GM19397 (cell line): ENCODE results near the gene GALNT1.

Experiments
- ATAC-seq: cut with Tn5 transposase; IDR thresholded peaks from one replicate; pipeline ENCODE4 v1.9.1; 2021; ENCODE audit warnings: mild to moderate bottlenecking, moderate library complexity; ENCODE audit not compliant: unreplicated experiment

Gene GALNT1

DNA sequence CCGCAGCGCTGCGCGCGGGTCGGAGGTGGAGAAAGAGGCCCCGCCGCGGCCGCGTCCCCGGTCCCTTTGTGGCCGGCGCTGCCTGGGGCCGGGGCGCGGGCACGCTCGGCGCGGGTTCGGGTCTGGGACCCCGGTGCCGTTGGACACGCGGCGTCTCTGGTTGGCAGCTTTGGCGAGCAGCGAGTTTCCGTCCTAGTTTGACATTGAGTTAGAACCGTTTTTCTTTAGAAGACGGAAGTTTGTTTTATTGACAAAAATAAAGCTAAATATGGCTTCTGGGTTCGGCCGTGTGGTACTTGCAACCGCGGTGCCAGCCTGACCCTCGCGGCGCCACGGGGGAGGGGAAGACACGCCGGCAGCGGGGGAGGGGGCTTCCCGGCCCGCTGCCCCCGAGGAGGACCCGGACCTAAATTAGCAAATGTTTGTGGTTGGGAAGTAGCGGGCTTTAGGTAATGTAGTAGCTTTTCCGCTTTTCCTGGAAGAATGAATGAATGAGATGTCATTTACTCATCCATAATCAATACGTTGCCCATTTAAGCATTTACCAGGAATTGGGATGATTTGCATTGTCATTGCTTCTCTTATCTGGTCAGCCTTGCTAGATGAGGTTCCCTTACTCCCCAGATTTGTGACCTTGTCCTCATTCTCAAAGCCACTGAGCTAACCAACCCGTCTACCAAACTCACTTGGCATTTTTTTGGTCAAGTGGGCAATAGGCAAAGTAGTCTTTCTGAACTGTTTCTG, 530 bp downstream of the GALNT1 start:
- ATAC-seq = peak; percentile 13

DNA sequence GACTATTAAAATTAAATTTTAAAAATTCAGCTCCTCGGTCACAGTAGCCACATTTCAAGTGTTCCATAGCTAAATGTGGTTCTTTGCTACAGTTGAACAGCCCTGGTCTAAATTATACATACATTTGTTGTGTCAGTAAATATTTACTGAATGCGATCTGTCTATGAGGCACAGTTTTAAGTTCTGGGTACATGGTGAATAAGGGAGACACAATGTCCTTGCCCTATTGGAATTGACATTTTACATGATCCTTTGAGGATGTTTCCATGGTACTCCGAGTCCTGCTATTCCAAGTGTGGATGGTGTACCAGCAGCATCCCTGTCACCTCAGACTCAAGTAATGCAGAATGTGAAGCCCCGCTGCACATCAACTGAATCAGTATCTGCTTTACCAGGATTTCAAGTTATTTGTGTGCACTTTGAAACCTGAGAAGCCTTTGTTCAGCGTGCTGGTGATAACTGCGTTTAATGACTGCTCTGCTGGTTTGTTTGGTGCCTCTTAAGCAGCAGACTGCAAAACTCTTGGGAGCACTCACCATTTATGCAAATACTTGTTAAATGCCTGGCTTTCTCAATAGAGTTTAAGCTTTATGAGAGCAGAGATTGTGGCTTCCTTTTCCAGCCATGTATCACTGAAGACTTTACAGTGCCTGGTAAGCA, 1.5 kb downstream of the GALNT1 start:
- no peak for ATAC-seq

DNA sequence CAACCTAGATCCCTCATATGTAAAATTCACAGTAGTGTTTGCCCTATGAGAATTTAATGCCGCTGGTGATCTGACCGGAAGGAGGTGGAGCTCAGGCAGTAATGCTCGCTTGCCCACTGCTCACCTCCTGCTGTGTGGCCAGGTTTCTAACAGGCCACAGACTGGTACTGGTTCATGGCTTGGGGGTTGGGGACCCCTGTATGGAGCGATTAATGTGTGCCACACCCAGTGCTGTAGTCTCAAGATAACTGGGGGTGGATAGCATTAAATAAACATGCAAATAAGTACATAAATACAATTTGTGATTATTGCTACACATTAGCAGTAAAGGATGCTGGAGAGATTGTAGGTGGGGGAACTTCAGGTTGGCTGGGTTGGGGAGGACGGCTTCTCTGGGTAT, 3.2 kb downstream of the GALNT1 start:
- no peak for ATAC-seq

DNA sequence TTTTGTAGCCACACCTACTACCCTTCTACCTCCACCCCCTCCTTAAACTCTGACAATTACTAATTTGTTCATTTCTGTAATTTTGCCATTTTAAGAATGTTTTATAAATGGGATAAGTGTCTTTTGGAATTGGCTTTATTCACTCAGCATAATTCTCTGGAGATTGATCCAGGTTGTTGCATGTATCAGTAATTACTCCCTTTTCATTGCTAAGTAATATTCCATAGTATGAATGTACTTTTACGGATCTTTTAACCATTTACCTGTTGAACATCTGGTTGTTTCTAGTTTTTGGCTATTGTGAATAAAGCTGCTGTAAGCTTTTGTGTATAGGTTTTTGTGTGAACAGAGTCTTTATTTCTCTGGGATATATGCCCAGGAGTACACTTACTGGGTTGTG, 4.1 kb downstream of the GALNT1 start:
- no peak for ATAC-seq

DNA sequence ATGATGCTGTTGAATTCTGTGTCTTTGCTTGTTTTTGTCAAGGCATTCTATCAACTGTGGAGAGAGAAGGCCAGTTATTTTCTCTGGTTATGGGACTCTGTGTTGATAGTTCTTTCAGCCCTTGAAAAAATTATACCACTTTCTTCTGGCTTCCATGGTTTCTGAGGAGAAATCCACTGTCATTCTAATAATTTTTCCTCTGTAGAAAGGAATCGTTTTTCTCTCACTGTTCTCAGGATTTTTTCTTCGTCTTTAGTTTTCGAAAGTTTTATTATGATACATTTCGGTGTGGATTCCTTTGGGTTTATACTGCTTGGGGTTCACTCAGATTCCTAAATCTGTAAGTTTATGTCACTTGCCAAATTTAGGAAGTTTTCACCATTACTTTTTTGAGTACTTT, 6.6 kb downstream of the GALNT1 start:
- no peak for ATAC-seq

DNA sequence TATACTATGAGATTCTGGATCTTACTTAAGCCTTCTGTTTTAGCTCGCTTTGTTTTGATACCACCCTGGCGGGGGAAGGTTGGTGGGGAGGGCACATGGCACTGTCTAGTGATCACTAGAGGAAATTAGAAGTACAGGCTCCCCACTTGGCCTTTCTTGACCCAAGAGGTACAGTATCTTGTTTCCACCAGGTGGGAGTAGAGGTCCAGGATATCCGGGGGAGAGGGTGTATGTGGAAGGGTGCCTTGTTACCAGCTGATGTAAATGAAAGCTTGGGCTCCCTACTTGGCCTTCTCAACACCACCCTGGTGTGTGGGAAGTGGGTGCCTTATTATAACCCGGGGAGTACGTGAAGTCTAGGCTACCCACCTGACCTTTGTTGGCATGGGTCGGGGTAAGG, 7.5 kb downstream of the GALNT1 start:
- no peak for ATAC-seq

DNA sequence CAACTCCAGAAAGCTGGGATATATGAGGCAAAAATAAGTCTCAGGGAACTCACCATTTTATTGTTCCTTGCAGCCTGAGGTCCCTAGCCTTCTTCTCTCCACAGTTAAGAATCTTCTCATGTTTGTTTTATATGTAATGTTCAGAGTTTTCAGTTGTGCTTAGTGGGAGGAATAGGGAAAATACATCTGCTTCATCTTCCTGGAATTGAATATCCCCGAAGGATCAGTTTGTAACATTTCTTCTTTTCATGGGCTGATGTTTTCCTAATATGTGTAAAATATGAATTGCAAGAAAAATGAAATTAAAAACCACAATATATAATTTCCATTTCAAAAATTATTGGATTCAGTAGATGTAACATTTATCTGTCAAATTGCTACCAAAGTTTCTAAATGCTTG, 8.0 kb downstream of the GALNT1 start:
- no peak for ATAC-seq

DNA sequence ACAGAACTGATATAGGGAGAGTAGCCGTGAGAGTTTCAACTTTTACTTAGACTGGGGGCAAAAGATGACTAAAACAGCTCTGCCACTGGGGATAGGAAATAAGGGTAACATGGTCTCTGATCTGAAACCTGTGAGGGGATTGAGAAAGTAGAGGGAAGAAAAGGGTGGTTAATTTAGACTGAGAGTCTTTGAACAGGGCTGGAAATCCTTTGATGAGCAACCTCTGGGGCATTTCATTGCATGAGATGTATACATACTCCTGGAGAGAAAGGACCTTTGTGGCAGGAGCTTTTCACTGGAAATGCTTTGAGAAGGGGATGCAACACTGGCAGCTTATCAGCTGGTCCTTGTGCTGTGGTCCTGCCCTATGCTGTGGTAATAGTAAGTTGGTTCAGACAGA, 9.4 kb downstream of the GALNT1 start:
- ATAC-seq = no peak

DNA sequence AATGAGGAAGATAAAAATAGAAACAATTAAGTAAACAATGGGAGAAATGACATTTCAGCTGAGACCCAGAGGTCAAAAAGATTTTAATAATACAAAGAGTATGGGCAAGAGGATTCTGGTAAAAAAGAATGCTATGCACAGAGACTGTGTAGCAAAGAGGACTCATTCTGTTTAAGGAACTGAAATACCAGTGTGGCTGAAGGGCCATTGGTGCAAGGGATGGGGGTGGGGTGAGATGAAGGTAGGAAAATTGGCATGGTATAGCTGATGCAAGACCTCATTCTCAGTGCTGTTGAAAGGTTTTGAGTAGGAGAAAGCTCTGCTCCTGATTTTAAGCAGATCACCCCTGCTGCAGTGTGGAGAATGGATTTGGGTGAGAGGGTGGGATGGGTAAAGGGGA, 10.8 kb downstream of the GALNT1 start:
- ATAC-seq = peak; percentile 99

DNA sequence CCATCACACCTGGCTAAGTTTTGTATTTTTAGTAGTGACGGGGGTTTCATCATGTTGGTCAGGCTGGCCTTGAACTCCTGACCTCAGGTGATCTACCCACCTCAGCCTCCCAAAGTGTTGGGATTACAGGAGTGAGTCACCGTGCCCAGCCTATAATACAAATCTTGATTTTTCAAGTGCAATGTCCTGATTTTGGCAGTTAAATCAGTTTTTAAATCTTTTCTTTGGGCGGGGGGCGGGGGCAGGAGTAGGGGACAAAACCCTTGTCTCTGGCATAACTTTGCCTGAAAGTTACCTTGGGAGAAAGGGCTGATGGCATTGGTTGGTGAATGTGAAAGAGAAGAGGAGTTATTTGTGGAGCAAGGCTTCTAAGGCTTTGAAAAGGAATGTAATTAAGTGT, 12.3 kb downstream of the GALNT1 start:
- ATAC-seq = no peak

DNA sequence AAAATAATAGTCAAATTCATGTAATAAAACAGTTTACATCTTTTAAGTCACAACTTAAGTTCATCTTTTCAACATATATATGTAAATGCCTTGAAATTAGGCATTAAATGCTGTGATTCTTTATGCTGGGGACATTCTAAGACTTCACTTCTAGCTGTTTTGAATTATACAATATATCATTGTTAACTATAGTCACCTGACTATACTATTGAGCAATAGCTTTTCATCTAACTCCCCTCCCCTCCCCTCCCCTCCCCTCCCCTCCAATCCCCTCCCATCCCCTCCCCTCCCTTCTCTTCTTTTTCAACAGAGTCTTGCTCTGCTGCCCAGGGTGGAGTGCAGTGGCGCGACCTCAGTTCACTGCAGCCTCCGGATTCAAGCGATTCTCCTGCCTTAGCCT, 16.2 kb downstream of the GALNT1 start:
- ATAC-seq = no peak

DNA sequence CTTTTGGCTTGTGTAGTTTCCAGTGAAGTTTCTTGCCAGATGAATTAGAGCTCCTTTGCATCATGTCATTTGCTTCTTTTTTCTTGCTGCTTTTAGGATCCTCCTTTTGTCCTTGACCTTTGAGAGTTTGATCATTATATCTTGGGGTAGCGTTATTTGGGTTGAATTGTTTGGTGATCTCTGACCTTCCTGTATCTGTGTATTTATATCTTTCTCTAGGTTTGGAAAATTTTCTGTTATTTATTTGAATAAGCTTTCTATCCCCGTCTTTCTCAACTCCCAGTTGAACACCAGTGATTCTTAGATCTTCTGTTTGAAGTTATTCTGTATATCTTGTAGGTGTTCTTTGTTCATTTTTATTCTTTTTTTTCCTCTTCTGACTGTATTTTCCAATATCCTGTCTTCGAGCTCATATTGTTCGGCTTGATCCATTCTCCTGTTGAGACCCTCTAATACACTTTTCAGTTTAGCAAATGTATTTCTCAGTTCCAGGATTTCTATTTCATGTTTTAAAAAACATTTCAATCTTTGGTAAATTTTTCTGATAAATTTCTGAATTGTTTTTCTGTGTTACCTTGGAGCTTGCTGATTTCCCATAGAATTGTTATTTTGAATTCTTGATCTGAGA, 20.8 kb downstream of the GALNT1 start:
- no peak for ATAC-seq

DNA sequence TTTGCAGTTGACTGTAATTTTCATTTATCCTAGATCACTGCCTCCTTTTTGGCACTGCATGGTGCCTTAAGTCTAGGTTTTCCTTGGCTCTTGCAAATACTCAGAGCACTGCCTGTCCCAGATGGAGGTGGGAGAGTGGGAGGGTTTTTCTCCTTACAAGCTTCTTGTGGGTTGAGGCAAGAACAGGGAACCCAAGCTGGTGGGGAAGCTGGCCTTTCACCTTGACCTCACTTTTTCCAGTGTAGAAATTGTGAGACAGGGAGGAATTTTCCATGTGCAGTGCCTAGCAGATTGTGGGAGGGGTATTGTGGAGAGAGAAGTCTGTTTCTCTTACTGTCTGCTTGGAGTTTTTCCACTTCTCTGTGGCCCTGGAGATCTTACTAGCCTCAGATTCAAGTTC, 21.5 kb downstream of the GALNT1 start:
- ATAC-seq = no peak

DNA sequence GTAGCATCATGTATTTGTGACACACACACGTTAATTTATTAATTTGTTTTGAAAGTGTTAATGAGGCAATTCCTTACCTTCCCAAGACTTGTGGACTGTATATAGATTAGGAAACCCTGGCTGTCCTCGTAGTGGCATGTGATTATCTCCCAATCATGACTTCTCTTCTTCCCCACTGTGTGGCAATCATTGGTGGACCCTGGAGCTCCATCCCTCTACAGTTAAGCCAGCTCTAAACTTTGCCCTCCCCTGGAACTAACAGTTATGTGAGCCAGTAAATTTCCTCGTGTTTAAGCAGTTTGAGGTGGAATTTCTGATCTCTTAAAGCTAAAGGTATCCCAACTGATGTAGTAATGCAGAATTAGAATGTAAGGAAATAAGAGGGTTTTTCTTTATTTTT, 22.0 kb downstream of the GALNT1 start:
- no peak for ATAC-seq

DNA sequence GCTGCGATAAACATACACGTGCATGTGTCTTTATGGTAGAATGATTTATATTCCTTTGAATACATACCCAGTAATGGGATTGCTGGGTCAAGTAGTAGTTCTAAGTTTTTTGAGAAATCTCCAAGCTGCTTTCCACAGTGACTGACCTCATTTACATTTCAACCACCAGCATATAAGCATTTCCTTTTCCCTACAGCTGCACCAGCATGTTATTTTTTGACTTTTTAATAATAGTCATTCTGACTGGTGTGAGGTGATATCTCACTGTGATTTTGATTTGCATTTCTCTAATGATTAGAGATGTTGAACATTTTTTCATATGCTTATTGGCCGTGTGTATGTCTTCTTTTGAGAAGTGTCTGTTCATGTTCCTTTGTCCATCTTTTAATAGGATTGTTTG, 22.8 kb downstream of the GALNT1 start:
- no peak for ATAC-seq

DNA sequence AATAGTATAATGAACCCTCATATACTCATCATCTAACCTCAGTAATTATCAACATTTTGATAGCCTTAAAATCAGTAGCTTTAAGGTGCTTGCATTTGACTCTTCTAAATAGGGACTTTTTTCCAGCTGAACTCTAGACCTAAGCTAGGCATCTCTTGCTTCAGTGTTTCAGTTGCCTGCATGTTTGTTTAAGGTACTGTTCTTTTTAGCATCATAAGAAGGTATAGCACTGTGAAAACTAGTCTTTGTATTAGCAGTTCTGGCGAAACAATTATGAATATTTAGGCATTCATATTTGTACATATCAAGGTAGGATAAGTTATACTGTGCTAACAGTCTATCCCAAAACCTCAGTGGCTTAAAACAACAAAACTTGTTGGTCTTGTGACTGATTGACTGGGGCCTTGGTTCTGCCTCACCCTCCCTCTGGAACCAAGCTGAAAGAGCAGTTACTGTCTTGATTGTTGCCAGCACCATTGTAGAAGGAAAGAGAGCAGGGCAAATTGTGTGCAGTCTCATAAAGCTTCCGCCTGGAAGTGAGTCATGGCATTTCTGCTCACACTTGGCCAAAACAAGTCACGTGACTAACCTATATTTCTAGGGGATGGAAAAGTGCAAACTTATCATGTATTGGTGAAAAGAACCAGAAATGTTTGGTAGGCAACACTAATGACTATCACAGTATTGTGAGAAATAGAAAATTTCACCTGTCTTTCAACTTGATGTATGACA, 24.3 kb downstream of the GALNT1 start:
- ATAC-seq = no peak

DNA sequence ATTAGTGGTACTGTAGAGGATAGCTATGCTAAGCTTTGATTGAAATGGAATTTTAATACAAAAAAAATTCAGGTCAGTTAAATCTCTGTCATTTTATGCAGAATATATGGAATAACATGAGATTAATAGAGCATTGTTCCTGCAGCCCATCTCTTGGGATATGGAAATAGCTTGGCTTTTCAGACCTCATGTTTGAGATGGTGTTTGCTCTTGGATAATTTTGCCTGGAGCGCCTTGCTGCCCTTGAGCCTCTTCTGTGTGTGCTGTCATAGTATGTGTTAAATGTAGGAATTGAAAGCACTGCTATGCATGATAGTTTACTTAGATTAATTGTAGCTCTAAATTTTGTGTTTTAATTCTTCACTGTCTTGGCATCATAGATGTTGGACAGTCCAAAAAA, 27.7 kb downstream of the GALNT1 start:
- no peak for ATAC-seq

DNA sequence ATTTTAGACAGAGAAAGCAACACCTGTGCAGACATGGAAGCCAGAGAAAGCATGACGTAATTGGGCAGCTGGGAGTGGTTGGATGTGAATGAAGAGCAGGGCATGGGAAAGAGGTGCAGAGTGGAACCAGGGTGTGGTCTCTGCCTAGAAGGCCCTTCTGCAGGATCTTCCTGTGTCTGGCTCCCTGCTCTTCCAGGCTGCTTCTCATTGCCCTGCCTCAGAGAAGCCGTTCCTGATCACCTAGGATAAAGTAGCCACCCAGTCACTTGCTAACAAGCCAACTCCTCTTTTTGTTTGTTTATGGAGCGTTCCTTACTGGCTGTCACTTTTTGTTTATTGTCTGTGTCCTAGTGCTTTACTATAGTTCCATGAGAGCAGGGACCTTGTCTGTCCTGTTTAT, 28.5 kb downstream of the GALNT1 start:
- no peak for ATAC-seq

DNA sequence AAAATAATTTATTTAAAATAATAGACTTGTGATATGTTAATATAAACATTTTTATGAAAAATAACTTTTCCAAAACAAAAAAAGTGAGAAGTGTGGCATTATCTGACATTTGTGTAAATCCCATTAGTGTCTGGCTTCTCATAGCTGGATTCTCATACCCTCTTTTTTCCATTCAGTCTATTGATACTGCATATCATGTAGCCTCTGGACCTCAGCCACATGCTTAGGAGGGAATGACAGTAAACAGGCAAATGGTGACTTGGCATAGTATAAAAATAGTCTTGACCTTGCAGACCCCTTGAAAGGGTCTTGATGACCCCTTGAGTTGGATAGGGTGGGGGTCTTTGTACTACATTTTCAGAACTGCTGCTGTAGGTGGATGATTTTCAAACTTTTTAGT, 29.2 kb downstream of the GALNT1 start:
- ATAC-seq = no peak

DNA sequence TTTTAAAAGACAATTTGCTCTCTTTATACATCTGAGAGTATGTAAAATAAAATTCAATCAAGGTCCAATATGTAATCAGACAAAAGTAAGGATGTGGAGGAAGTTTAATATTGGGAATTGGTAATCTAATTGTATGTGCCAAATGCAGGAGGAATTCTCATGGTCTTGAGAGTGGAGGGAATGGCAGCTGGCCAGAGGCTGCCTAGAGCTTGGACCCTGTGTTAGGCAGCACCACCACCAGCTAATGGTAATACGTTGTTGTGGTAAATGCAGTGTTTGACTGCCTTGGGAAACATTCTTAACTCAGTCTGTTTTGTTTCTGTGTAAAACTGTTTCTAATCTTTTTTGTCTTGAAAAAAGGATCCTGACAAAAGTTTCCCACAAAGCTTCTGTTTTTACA, 30.0 kb downstream of the GALNT1 start:
- no peak for ATAC-seq

DNA sequence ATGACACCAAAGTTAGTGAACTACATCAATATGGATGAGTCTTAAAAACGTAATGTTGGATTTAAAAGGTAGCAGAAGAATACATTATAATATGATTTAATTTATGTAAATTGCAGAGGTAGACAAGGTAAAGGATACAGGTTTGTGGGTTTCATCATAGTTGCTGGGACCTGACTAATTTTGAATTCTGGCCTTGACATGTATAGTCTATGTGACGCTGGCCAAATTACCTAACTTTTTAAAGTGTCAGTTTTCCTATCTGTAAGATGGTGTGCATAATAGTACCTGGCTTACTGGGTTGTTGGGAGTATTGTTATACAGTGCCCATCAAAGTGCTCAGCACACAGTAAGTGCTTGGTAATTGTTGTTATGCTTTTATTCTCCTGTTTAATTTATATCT, 34.5 kb downstream of the GALNT1 start:
- ATAC-seq = no peak
